AG09309 (cell line): ENCODE measurements around the gene TMEM132A.

Experiments used
- DNase-seq: peaks from one replicate; pipeline ENCODE4 v3.0.0-alpha.2; 2010; ENCODE audit warnings: low read depth
- H3K4me3 ChIP-seq: 2 replicates; pipeline ENCODE4 v1.5.1; 2011; ENCODE audit warnings: mild to moderate bottlenecking, low read depth, low read length, moderate library complexity; ENCODE audit not compliant: control insufficient read depth
- TF ChIP-seq, protein P1 (sequence below): IDR thresholded peaks from 2 replicates; pipeline ENCODE4 v1.5.1; 2011; ENCODE audit warnings: mild to moderate bottlenecking, low read depth, low read length, inconsistent platforms; ENCODE audit not compliant: insufficient read depth, control insufficient read depth; ENCODE audit errors: missing control alignments

TMEM132A gene

DNA sequence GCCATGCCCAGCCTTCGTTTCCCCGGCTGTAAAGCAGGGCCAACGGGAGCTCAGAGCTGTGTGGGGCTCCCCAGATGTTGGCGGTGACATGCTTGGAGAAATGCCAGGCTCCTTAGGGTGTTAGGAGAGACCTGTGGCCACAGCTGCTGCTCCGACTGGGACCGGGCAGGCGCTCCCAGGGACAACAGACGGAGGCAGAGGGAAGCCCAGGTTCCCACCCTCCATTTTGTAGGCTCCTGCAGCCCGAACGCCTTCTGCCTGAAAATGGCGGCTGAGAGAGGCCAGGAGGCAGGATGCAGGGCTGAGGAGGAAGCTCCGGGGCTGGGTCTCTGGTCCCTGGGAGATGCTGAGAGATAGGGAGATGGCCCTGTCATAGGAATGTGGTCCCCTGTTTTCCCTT, 57.3 kb downstream of the TMEM132A start:
- H3K4me3 ChIP-seq: no peak overlapping the region
- TF ChIP-seq, protein P1, sequence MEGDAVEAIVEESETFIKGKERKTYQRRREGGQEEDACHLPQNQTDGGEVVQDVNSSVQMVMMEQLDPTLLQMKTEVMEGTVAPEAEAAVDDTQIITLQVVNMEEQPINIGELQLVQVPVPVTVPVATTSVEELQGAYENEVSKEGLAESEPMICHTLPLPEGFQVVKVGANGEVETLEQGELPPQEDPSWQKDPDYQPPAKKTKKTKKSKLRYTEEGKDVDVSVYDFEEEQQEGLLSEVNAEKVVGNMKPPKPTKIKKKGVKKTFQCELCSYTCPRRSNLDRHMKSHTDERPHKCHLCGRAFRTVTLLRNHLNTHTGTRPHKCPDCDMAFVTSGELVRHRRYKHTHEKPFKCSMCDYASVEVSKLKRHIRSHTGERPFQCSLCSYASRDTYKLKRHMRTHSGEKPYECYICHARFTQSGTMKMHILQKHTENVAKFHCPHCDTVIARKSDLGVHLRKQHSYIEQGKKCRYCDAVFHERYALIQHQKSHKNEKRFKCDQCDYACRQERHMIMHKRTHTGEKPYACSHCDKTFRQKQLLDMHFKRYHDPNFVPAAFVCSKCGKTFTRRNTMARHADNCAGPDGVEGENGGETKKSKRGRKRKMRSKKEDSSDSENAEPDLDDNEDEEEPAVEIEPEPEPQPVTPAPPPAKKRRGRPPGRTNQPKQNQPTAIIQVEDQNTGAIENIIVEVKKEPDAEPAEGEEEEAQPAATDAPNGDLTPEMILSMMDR: no peak
- DNase-seq: no peak

DNA sequence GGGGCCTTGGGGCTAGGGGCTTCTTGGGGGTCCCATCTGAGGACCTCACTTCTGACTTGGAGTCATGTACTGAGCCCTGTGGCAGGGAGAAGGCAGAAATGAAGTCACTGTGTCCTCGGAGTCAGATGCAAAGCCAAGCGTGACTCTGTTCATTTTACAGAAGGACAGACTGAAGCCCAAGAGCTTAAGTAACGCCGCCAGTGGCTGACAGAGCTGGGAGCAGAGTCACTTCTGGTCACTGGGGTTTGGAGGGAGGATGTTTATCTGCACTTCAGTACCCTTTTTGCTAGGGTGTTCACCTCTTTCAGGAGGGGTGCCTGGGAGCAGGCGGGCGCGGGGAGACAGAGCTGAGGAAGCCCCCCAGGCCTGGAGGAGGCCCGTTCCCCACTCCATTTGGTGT, 57.9 kb downstream of the TMEM132A start:
- TF ChIP-seq, protein P1: no peak
- H3K4me3 ChIP-seq: no peak overlapping the region
- no peak for DNase-seq

DNA sequence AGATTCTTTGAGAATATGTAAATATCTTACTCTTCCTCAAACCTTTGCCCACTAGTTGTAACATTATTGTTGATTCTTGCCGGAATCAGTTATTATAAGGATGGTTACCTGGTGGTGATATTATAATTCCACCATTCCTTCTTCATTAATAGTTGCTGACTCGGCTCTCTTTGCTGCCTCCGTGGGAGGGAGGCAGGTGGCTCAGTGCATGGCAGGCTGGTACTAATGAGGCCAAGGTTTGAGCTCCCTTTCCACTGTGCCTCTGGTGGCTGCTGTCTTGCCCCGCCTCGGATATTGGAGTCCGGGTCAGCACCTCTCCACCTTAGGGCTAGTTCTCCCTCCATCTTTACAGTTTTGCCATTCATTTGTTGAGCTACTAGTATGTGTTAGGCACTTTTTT, 59.9 kb downstream of the TMEM132A start:
- TF ChIP-seq, protein P1: no peak
- H3K4me3 ChIP-seq: no peak overlapping the region
- DNase-seq: no peak

DNA sequence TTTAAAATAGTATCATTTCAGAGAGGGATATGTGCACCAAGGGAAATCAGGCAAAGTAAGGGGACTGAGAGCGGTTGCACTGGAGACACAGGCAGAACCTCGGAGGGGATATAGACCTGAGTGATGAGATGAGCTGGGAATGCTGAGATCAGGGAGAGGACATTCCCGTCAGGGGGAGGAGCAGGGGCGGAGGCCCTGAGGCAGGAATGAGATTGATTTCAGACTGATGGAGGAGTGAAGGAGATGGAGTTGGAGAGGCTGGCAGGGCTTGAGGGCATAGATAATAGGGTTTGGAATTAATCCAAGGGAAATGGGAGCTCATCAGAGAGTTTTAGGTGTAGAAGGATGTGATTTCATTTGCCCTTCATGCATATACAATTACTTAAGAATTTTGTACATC, 60.4 kb downstream of the TMEM132A start:
- TF ChIP-seq, protein P1: no peak
- no peak overlapping the region for H3K4me3 ChIP-seq
- no peak for DNase-seq

DNA sequence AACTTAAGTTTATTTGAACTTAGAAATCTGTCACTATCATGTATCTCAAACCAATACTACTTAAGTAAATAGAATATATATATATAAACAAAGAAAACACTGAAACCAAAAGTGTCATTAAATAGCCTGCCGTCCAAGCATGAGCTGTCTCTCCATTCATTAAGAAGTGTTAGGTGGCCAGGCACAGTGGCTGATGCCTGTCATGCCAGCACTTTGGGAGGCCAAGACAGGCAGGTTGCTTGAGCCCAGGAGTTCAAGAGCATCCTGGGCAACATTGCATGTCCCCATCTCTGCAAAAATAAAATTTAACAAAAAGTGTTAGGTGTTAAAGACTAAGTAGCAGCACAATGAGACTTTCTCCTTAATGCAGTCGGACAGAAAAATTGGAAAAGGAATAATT, 61.2 kb downstream of the TMEM132A start:
- no peak for DNase-seq
- no peak overlapping the region for H3K4me3 ChIP-seq
- TF ChIP-seq, protein P1: no peak

DNA sequence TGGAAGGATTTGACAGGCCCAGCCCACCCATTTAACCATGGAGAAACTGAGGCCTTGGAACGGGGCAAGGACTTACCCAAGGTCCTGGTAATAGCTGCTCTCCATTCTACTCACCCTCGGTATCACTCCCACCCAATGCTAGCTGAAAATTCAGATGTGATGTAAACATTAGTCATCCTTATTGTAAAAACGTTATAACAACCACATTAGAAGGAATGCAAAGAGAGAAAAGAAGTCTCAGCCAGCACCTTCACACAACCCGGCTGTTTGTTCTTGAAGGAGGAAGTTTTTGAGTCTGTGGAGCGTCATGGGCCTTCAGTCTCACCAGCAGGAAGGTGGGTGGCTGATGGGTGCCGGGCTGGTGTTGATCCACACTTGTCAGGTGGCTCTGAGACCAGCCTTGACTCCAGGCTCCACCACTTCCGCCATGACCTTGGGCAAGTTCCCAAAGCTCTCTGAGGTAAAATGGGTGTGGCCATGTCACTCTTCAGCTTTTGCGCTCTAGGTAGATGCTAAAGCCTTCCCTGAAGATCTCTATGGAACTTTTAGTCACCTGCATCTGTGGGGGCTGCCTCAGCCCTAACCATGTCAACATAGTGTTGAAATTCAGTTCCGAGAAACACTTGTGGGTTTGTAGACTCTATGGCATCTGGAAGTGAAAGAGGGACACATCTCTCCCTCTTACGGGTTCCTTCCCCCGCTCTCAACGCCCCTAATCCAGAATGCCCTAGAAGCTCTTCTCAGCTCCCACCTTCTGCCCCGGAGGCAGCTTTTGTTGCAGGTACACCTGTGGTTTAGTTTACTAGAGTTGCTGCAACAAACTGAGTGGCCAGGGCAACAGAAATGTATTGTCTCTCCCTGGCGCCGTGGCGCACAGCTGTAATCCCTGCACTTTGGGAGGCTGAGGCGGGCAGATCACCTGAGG, 62.0 kb downstream of the TMEM132A start:
- no peak for DNase-seq
- H3K4me3 ChIP-seq: no peak overlapping the region
- TF ChIP-seq, protein P1: no peak
